HepG2 (cell line): ENCODE measurements around the gene U2AF2. TPM values are rescaled to one million over a fixed set of nuclear protein-coding genes. Genes with fewer than 3 reads are reported as not detected.

Experiments
- polyA plus RNA-seq, 8 experiments: library from polyadenylated mRNA; depleted of rRNA in 3 of 8; stranded (reverse) in 7 of 8; unstranded in 1 of 8; fragments of >200 nt; fragmentation: Illumina TruSeq in 4 of 8; extraction: Trizol in 4 of 8; gene quantifications; 2 replicates each; pipeline versions ENCODE4 v1.2.1 to v1.2.3, GENCODE V29; 2011 to 2016; ENCODE audit warnings: low read depth in 4 of 8, missing spikeins in 1 of 8, mixed read lengths in 1 of 8; ENCODE audit not compliant: insufficient read depth in 1 of 8
- small RNA-seq, 3 experiments: library from RNA; depleted of rRNA; stranded (forward); fragments of <200 nt; gene quantifications; one replicate each; pipeline ENCODE3, GENCODE V24; 2012; ENCODE audit warnings: low read depth in 2 of 3, low replicate concordance in 1 of 3; ENCODE audit not compliant: insufficient read length in 3 of 3, insufficient read depth in 2 of 3
- total RNA-seq, 5 experiments: library from RNA; depleted of rRNA; stranded (reverse); fragments of >200 nt; fragmentation: Illumina TruSeq; extraction: Trizol; gene quantifications; 2 replicates each; pipeline ENCODE4 v1.2.3, GENCODE V29; 2016; ENCODE audit warnings: low read depth in 1 of 5

U2AF2 gene
- total and polyA plus RNA-seq, 2 of the 13 experiments (the other 11 are each of a cell fraction or from before 2014, with no cell fraction given): 84.3 to 124 TPM

Small RNA genes lying within 50 kb of the gene (small RNA-seq; reads per million reads assigned to genes)
- gene AC010525.2: 0 reads per million in 3 experiments

Other genes with a start within 250 kb of the U2AF2 start
- gene UBE2S, start 247.2 kb upstream of the U2AF2 start, total RNA-seq (2016; rRNA removed; fragmentation: Illumina TruSeq; extraction: Trizol): 29.5 and 39.3 TPM in 2 replicates
- gene UBE2S, start 247.2 kb upstream of the U2AF2 start, polyA plus RNA-seq (2011; rRNA removed): 26.6 and 32.2 TPM in 2 replicates
- not detected in 2 replicates for gene SHISA7, start 211.7 kb upstream of the U2AF2 start, total RNA-seq (2016; rRNA removed; fragmentation: Illumina TruSeq; extraction: Trizol)
- gene SHISA7, start 211.7 kb upstream of the U2AF2 start, polyA plus RNA-seq (2011; rRNA removed): not detected in 2 replicates
- 105 and 106 TPM in 2 replicates for gene ISOC2, start 193.4 kb upstream of the U2AF2 start, total RNA-seq (2016; rRNA removed; fragmentation: Illumina TruSeq; extraction: Trizol)
- gene ISOC2, start 193.4 kb upstream of the U2AF2 start, polyA plus RNA-seq (2011; rRNA removed): 76.8 and 91.2 TPM in 2 replicates
- gene C19orf85, start 190.3 kb upstream of the U2AF2 start, total RNA-seq (2016; rRNA removed; fragmentation: Illumina TruSeq; extraction: Trizol): not detected in 2 replicates
- not detected in 2 replicates for gene C19orf85, start 190.3 kb upstream of the U2AF2 start, polyA plus RNA-seq (2011; rRNA removed)
- gene ZNF628, start 178.4 kb upstream of the U2AF2 start, total RNA-seq (2016; rRNA removed; fragmentation: Illumina TruSeq; extraction: Trizol): 1.00 and 1.2 TPM in 2 replicates
- 0.48 and 0.54 TPM in 2 replicates for gene ZNF628, start 178.4 kb upstream of the U2AF2 start, polyA plus RNA-seq (2011; rRNA removed)
- gene NAT14, start 169.8 kb upstream of the U2AF2 start, total RNA-seq (2016; rRNA removed; fragmentation: Illumina TruSeq; extraction: Trizol): 14.7 and 22.3 TPM in 2 replicates
- gene NAT14, start 169.8 kb upstream of the U2AF2 start, polyA plus RNA-seq (2011; rRNA removed): 20.7 and 24.7 TPM in 2 replicates
- gene SSC5D, start 166.6 kb upstream of the U2AF2 start, total RNA-seq (2016; rRNA removed; fragmentation: Illumina TruSeq; extraction: Trizol): not detected in 2 replicates
- gene SSC5D, start 166.6 kb upstream of the U2AF2 start, polyA plus RNA-seq (2011; rRNA removed): 0.03 TPM in 1 of 2 replicates, not detected in the other
- 0.24 and 0.45 TPM in 2 replicates for gene SBK2, start 117.9 kb upstream of the U2AF2 start, total RNA-seq (2016; rRNA removed; fragmentation: Illumina TruSeq; extraction: Trizol)
- 0.14 TPM in 1 of 2 replicates, not detected in the other for gene SBK2, start 117.9 kb upstream of the U2AF2 start, polyA plus RNA-seq (2011; rRNA removed)
- gene SBK3, start 109.5 kb upstream of the U2AF2 start, total RNA-seq (2016; rRNA removed; fragmentation: Illumina TruSeq; extraction: Trizol): 0.46 and 0.66 TPM in 2 replicates
- gene SBK3, start 109.5 kb upstream of the U2AF2 start, polyA plus RNA-seq (2011; rRNA removed): 0.77 and 1.5 TPM in 2 replicates
- gene ZNF579, start 74.2 kb upstream of the U2AF2 start, total RNA-seq (2016; rRNA removed; fragmentation: Illumina TruSeq; extraction: Trizol): 1.7 and 2.9 TPM in 2 replicates
- gene ZNF579, start 74.2 kb upstream of the U2AF2 start, polyA plus RNA-seq (2011; rRNA removed): 2.1 and 2.2 TPM in 2 replicates
- 3.4 and 5.9 TPM in 2 replicates for gene FIZ1, start 55.5 kb upstream of the U2AF2 start, total RNA-seq (2016; rRNA removed; fragmentation: Illumina TruSeq; extraction: Trizol)
- 3.6 and 4.1 TPM in 2 replicates for gene FIZ1, start 55.5 kb upstream of the U2AF2 start, polyA plus RNA-seq (2011; rRNA removed)
- 1.6 and 4.6 TPM in 2 replicates for gene ZNF524, start 54.7 kb upstream of the U2AF2 start, total RNA-seq (2016; rRNA removed; fragmentation: Illumina TruSeq; extraction: Trizol)
- gene ZNF524, start 54.7 kb upstream of the U2AF2 start, polyA plus RNA-seq (2011; rRNA removed): 3.2 and 5.0 TPM in 2 replicates
- gene ZNF865, start 49.4 kb upstream of the U2AF2 start, total RNA-seq (2016; rRNA removed; fragmentation: Illumina TruSeq; extraction: Trizol): 0.93 and 1.0 TPM in 2 replicates
- gene ZNF865, start 49.4 kb upstream of the U2AF2 start, polyA plus RNA-seq (2011; rRNA removed): 1.0 and 1.5 TPM in 2 replicates
- 4.0 and 4.2 TPM in 2 replicates for gene ZNF784, start 30.5 kb upstream of the U2AF2 start, total RNA-seq (2016; rRNA removed; fragmentation: Illumina TruSeq; extraction: Trizol)
- gene ZNF784, start 30.5 kb upstream of the U2AF2 start, polyA plus RNA-seq (2011; rRNA removed): 4.1 and 5.1 TPM in 2 replicates
- 3.0 and 4.4 TPM in 2 replicates for gene ZNF580, start 14.0 kb upstream of the U2AF2 start, total RNA-seq (2016; rRNA removed; fragmentation: Illumina TruSeq; extraction: Trizol)
- gene ZNF580, start 14.0 kb upstream of the U2AF2 start, polyA plus RNA-seq (2011; rRNA removed): 6.0 and 7.0 TPM in 2 replicates
- gene ZNF581, start 11.4 kb upstream of the U2AF2 start, total RNA-seq (2016; rRNA removed; fragmentation: Illumina TruSeq; extraction: Trizol): 18.4 and 19.6 TPM in 2 replicates
- gene ZNF581, start 11.4 kb upstream of the U2AF2 start, polyA plus RNA-seq (2011; rRNA removed): 49.5 and 52.6 TPM in 2 replicates
- 7.0 and 8.8 TPM in 2 replicates for gene CCDC106, start 6.8 kb upstream of the U2AF2 start, total RNA-seq (2016; rRNA removed; fragmentation: Illumina TruSeq; extraction: Trizol)
- 4.7 and 6.2 TPM in 2 replicates for gene CCDC106, start 6.8 kb upstream of the U2AF2 start, polyA plus RNA-seq (2011; rRNA removed)
- 28.9 and 32.6 TPM in 2 replicates for gene EPN1, start 20.2 kb downstream of the U2AF2 start, total RNA-seq (2016; rRNA removed; fragmentation: Illumina TruSeq; extraction: Trizol)
- gene EPN1, start 20.2 kb downstream of the U2AF2 start, polyA plus RNA-seq (2011; rRNA removed): 31.7 and 43.7 TPM in 2 replicates
- gene NLRP9, start 83.4 kb downstream of the U2AF2 start, total RNA-seq (2016; rRNA removed; fragmentation: Illumina TruSeq; extraction: Trizol): not detected in 2 replicates
- not detected in 2 replicates for gene NLRP9, start 83.4 kb downstream of the U2AF2 start, polyA plus RNA-seq (2011; rRNA removed)
- gene RFPL4A, start 104.1 kb downstream of the U2AF2 start, total RNA-seq (2016; rRNA removed; fragmentation: Illumina TruSeq; extraction: Trizol): not detected in 2 replicates
- gene RFPL4A, start 104.1 kb downstream of the U2AF2 start, polyA plus RNA-seq (2011; rRNA removed): 0.13 TPM in 1 of 2 replicates, not detected in the other
- gene RFPL4AL1, start 114.1 kb downstream of the U2AF2 start, total RNA-seq (2016; rRNA removed; fragmentation: Illumina TruSeq; extraction: Trizol): not detected in 2 replicates
- gene RFPL4AL1, start 114.1 kb downstream of the U2AF2 start, polyA plus RNA-seq (2011; rRNA removed): not detected in 2 replicates
- gene NLRP11, start 177.0 kb downstream of the U2AF2 start, total RNA-seq (2016; rRNA removed; fragmentation: Illumina TruSeq; extraction: Trizol): 0.02 TPM in 1 of 2 replicates, not detected in the other
- gene NLRP11, start 177.0 kb downstream of the U2AF2 start, polyA plus RNA-seq (2011; rRNA removed): 0.01 TPM in 1 of 2 replicates, not detected in the other
- not detected in 2 replicates for gene NLRP4, start 181.5 kb downstream of the U2AF2 start, total RNA-seq (2016; rRNA removed; fragmentation: Illumina TruSeq; extraction: Trizol)
- not detected in 2 replicates for gene NLRP4, start 181.5 kb downstream of the U2AF2 start, polyA plus RNA-seq (2011; rRNA removed)